Hematopoietic multipotent progenitor cell treated with erythropoietin and hydrocortisone succinate and interleukin-3 and kit ligand, for 15 days (in vitro differentiated cells): ENCODE data around the gene FGD6.
"Not testable (repeated sequence)": the region's sequence is repeated elsewhere in the genome, so short reads cannot be mapped to it uniquely, and the experiment has no call there.

Experiments used
- DNase-seq: peaks from one replicate; pipeline ENCODE4 v3.0.0-alpha.2; 2015; ENCODE audit warnings: low spot score

FGD6 gene

GRCh38 chr12:95217377-95218149 is at the start of gene FGD6, which contains the start of gene VEZT:
FGD6 (minus strand) TSS chr12:95217467; CDS start chr12:95217240, 227 bp downstream.
VEZT (plus strand) TSS chr12:95217807; CDS start chr12:95217851, 44 bp downstream.
- peak; percentile 99 for DNase-seq

DNA sequence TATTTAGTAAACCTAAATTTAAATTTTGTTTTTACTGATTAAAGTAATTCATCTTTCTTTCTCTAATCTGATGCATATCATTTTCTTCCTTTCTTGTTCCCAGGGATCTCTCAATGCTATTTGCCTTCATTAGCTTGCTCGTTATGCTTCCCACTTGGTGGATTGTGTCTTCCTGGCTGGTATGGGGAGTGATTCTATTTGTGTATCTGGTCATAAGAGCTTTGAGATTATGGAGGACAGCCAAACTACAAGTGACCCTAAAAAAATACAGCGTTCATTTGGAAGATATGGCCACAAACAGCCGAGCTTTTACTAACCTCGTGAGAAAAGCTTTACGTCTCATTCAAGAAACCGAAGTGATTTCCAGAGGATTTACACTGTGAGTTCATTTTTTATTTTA is 49.0 kb upstream of the FGD6 start:
- no peak for DNase-seq

DNA sequence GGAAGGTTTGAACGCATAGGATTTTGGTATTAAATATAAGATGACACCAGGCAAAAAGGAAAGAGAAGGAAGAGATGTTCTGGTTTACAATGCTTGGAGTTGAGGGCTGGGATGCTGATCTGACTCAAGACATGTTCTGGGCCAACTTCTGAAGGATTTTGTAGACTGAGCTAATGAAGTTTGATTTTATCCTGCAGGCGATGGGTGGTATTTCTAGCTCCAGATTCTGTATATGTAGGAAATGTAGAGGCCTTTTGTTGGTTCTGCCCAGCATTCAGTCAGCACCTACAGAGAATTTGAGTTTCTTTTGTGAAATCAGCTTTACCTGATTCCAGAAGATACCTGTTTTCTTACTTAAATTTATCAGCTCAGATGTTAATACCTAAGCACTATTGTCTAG is 48.5 kb upstream of the FGD6 start:
- DNase-seq: no peak

- no peak for DNase-seq
Measured at GRCh38 chr12:95262808-95263207, 45.5 kb upstream of the FGD6 start.

- no peak for DNase-seq
Measured at GRCh38 chr12:95261109-95261508, 43.8 kb upstream of the FGD6 start.

- no peak for DNase-seq
Measured at GRCh38 chr12:95259368-95259767, 42.1 kb upstream of the FGD6 start.

DNA sequence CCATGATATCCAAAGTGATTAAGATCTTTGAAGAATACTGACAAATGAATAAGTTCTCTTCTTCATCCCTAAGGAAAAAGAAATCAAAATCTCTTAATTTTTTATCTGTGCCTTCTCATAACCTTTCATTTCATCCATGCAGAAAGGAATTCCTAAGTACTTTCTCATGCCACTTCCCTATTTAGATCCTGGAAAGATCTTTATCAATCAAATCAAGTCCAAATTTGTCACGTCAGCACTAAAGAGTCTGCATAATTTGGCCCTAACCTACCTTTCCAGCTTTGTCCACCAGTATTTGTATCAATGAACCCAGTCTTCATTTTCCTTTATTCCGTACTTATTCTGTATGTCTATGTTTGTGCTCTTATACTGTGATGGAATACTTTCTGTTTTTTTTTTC is 41.5 kb upstream of the FGD6 start:
- DNase-seq: no peak

DNA sequence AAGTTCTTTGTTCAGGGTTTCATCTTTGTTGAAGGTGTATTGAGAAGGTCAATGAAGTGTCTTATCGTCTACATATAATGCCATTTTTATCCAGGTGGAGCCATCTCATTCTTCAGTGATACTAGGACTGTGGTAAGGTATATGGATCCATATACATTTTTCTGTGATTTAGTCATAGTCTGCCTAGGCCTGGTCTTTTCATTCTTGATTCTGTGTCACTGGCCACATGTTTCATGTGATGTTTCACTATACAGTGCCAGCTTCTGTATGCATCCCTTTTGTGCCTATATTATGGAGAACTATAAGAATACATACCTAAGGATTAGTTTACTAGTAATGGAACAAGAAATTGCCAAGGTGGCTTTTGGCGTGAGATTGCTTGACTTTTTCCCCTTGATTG is 40.9 kb upstream of the FGD6 start:
- no peak for DNase-seq

GRCh38 chr12:95257541-95257940 is 40.3 kb upstream of the FGD6 start:
- DNase-seq: no peak

- DNase-seq: no peak
Measured at GRCh38 chr12:95253386-95253785, 36.1 kb upstream of the FGD6 start.

DNA sequence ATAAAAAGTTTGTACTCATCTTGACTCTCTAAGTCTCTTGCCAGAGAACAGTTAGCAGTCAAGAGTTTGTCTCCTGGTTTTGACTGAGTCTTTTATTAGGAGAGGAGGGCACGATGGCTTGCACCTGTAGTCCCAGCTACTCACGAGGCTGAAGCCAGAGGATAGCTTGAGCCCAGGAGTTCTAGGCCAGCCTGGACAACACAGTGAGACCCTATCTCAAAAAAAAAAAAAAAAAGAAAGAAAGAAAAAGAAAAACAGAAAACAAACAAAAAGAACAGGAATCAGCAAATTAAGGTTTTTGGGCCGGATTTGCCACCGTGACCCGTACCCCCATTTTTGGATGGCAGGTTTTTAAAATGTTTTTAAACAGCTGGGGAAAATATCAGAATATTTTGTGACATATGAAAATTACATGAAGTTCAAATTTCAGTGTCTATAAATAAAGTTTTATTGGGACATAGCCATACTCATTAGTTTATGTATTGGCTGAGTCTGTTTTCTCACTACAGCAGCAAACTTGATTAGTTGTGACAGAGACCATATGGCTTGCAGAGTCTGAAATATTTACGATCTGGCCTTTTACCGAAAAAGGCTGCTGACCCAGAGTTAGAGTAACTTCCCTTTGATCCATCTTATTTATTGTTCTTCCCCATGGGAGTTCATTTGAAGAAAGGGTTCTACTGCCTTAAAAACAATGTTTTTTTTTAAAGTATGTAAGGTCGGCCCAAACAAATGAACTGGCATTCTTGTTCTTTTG is 31.5 kb upstream of the FGD6 start:
- DNase-seq: no peak

- no peak for DNase-seq
Measured at GRCh38 chr12:95248095-95248494, 30.8 kb upstream of the FGD6 start.

DNA sequence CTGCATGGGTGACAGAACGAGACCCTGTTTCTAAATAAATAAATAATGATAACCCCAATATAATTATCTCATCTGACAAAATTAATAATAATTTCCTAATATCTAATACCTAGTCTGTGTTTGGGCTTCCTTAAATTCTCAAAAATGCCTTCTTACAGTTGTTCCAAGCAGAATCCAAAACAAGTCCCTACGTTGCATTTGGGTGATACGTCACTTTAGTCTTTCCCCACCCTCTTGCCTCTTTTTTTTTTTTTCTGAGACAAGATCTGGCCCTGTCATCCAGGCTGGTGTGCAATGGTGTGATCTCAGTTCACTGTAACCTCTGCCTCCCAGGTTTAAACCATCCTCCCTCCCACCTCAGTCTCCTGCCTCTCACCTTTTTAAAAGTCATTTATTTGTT is 27.1 kb upstream of the FGD6 start:
- DNase-seq: peak; percentile 70

GRCh38 chr12:95243497-95244183 is 26.4 kb upstream of the FGD6 start:
- no peak for DNase-seq

- DNase-seq: no peak
Measured at GRCh38 chr12:95241761-95242506, 24.7 kb upstream of the FGD6 start.

DNA sequence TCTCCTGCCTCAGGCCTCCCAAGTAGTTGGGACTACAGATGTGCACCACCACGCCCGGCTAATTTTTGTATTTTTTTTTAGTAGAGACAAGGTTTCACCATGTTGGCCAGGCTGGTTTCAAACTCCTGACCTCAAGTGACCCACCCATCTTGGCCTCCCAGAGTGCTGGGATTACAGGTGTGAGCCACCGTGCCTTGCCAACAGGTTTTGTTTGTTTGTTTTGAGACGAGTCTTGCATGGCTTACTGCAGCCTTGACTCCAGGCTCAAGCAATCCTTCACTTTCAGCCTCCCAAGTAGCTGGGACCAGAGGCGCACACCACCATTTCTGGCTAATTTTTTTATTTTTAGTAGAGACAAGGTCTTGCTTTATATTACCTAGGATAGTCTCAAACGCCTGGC is 23.9 kb upstream of the FGD6 start:
- DNase-seq: not testable (repeated sequence)

- DNase-seq: no peak
Measured at GRCh38 chr12:95240556-95240955, 23.3 kb upstream of the FGD6 start.

DNA sequence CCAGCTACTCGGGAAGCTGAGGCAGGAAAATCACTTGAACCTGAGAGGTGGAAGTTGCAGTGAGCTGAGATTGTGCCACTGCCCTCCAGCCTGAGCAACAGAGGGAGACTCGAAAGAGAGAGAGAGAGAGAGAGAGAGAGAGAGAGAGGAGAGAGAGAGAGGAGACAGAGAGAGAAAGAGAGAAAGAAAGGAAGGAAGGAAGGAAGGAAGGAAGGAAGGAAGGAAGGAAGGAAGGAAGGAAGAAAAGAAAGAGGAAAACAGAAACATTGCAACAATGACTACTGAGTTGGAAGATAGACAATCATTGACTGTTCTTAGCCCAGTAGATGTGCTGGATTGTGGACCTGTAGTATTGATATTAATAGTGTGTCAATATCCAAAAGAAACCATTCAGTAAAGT is 22.6 kb upstream of the FGD6 start:
- DNase-seq: not testable (repeated sequence)

- no peak for DNase-seq
Measured at GRCh38 chr12:95239216-95239615, 21.9 kb upstream of the FGD6 start.

GRCh38 chr12:95238150-95238549 is 20.9 kb upstream of the FGD6 start:
- DNase-seq: no peak

- DNase-seq: no peak
Measured at GRCh38 chr12:95237315-95237714, 20.0 kb upstream of the FGD6 start.

DNA sequence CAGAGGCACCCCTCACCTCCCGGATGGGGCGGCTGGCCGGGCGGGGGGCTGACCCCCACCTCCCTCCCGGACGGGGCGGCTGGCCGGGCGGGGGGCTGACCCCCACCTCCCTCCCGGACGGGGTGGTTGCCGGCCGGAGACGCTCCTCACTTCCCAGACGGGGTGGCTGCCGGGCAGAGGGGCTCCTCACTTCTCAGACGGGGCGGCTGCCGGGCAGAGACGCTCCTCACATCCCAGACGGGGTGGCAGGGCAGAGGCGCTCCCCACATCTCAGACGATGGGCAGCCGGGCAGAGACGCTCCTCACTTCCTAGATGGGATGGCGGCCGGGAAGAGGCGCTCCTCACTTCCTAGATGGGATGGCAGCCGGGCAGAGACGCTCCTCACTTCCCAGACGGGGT is 18.4 kb upstream of the FGD6 start:
- DNase-seq: not testable (repeated sequence)
